ENCODE data around the gene RAD21L1.

Gene RAD21L1

DNA sequence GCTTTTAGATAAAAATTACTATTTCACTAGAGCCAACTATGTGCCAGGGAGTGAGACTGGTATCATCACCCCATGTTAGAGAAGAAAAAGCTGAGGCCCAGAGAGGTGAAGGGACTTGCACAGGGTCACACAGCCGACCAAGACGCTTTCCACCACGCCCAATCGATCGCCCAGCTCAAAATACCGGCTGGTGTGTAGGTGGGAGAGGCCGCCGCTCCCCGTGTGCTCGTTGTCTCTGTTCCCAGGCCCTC, 40.0 kb downstream of the RAD21L1 start:
- Histone ChIP-seq H3K4me2 (ENCODE audit: low read length) (peak overlapping the region; percentile 90), H3K36me3 (ENCODE audit: insufficient read depth, low read length) (no peaks in the 10 kb centered on the region), H3K27me3 (ENCODE audit: control insufficient read depth, insufficient read depth, low read length) (peaks cover 3% of the 10 kb centered on the region), H3K9ac (ENCODE audit: low read depth, low read length) (peak overlapping the region; percentile 74), H3K4me1 (ENCODE audit: control insufficient read depth, insufficient read depth, low read length) (peaks cover 17% of the 10 kb centered on the region), H3K4me3 (ENCODE audit: low read length) (peak overlapping the region; percentile 78), H3K9me3 (replicated peaks; ENCODE audit: low read length) (no peaks in the 10 kb centered on the region)

DNA sequence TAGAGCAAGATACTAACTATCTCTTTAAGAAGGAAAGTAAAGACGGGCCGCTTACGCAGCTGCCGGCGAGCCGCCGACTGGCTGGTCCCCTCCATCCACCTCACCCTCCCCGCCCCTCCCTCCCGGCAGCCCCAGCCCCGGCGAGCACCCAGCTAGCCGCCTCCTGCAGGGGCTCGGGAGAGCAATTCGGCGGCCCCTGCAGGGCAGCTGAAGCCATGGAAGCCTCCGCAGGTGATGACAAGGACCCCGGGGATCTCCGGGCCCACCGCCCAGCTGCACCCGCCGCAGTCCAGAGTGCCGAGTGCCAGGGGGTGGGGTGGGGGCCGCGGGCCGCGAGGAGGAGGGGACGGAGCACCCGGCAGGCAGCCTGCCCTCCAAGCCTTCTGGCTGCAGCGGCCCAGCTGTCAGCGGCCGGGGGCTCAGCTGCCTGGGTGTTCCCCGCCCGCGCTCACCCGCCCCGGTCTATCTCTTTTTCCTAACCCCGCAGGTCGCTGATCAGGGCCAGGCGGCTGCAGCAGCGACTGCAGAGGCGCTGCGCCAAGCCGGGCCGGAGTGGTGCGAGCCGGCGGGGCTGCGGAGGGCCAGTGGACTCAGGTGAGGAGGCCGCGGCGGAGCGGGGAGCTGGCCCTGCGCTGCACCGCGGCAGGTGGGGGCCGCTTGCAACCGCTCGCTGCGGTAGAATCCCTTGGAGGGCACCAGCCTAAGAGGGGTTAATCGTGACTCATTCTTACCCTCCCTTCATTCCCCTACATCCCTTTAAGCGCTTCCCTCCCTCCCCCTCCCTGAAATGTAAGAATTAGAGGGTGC, 40.5 kb downstream of the RAD21L1 start, which contains the start of gene SNPH:
SNPH (plus strand) TSS at position 128 of the 807 bp plus-strand sequence. CDS start 29,946 bp downstream, outside the sequence.
- no peaks in the 10 kb centered on the region for H3K27me3 ChIP-seq (ENCODE audit: control insufficient read depth, insufficient read depth, low read length)
- H3K4me3 ChIP-seq (ENCODE audit: low read length): peak within 1 kb of the TSS; percentile 78
- no peaks in the 10 kb centered on the region for H3K36me3 ChIP-seq (ENCODE audit: insufficient read depth, low read length)
- peak within 1 kb of the TSS; percentile 74 for H3K9ac ChIP-seq (ENCODE audit: low read depth, low read length)
- no peaks in the 10 kb centered on the region for H3K9me3 ChIP-seq (replicated peaks; ENCODE audit: low read length)
- peaks cover 17% of the 10 kb centered on the region for H3K4me1 ChIP-seq (ENCODE audit: control insufficient read depth, insufficient read depth, low read length)
- H3K4me2 ChIP-seq (ENCODE audit: low read length): peak within 1 kb of the TSS; percentile 90

DNA sequence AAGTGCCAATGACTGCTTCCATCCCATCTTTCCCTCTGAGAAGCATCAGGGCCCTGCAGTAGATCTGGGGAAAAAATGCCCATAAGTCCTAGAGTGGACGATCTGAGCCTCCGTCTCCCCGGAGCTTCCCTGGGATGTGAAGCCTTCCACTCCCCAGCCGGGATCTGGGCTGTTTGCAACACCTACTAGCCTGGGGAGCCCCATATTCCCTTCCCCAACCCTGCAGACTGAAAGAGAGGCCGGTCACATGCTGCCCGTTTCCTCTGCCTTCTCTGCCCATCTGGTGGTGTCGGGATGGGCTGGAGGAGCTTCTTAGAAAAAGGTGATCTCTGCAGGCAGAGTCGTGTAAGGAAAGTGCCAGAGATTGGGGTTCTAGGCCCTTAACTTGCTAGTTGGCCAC, 41.3 kb downstream of the RAD21L1 start:
- H3K9me3 ChIP-seq (replicated peaks; ENCODE audit: low read length): no peaks in the 10 kb centered on the region
- peaks cover 17% of the 10 kb centered on the region for H3K4me1 ChIP-seq (ENCODE audit: control insufficient read depth, insufficient read depth, low read length)
- no peaks in the 10 kb centered on the region for H3K36me3 ChIP-seq (ENCODE audit: insufficient read depth, low read length)
- no peaks in the 10 kb centered on the region for H3K27me3 ChIP-seq (ENCODE audit: control insufficient read depth, insufficient read depth, low read length)
- H3K4me2 ChIP-seq (ENCODE audit: low read length): peak overlapping the region; percentile 90
- H3K9ac ChIP-seq (ENCODE audit: low read depth, low read length): peak overlapping the region; percentile 59
- peak overlapping the region; percentile 78 for H3K4me3 ChIP-seq (ENCODE audit: low read length)

DNA sequence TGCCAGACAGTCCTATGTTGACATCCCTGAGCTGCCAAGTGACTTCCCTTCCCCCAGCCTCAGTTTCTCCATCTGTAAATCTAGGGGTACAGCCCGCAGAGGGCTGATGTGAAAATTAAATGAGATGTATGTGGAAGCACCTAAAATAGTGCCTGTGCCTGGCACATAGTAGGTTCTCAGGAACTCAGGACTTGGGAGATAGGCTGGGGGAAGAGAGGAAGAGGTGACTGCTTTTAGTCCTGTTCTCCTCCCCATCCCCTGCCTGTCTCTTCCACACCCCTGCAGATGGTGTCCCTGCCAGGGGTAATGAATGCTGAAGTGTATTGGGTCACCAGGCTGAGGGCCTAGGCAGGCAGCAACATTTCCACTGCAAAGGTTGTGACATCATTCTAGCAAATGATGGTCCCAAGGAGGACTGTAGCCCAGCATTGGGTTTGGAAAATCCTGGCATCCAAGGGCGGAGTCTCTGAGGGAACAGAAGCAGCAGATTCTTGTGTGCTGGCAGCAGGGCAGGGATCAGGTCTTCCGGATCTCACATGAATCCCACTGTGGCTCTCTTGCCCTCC, 42.0 kb downstream of the RAD21L1 start:
- H3K4me3 ChIP-seq (ENCODE audit: low read length): no peak overlapping the region
- peaks cover 17% of the 10 kb centered on the region for H3K4me1 ChIP-seq (ENCODE audit: control insufficient read depth, insufficient read depth, low read length)
- H3K9ac ChIP-seq (ENCODE audit: low read depth, low read length): no peak overlapping the region
- H3K4me2 ChIP-seq (ENCODE audit: low read length): no peak overlapping the region
- H3K36me3 ChIP-seq (ENCODE audit: insufficient read depth, low read length): no peaks in the 10 kb centered on the region
- no peaks in the 10 kb centered on the region for H3K9me3 ChIP-seq (replicated peaks; ENCODE audit: low read length)
- H3K27me3 ChIP-seq (ENCODE audit: control insufficient read depth, insufficient read depth, low read length): no peaks in the 10 kb centered on the region

DNA sequence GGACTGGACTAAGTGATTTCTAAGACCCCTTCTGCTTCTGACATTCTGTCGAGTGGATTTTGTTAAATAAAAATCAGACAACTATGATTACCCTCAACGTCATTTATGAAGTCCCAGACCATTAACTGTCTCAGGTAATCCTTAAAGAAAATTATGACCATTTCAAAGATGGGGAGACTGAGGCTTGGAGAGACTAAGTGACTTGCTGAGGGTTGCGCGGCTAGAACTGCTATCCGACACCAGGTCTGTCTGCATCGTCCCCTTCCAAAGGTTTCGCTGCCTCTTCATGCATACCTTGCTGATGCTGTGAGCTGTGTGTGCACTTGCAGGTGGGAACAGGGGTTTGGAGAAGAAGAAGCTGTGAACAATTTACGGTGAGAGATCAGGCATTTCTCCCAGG, 43.4 kb downstream of the RAD21L1 start:
- Histone ChIP-seq H3K9me3 (replicated peaks; ENCODE audit: low read length) (no peaks in the 10 kb centered on the region), H3K36me3 (ENCODE audit: insufficient read depth, low read length) (no peaks in the 10 kb centered on the region), H3K4me3 (ENCODE audit: low read length) (no peak overlapping the region), H3K9ac (ENCODE audit: low read depth, low read length) (no peak overlapping the region), H3K4me1 (ENCODE audit: control insufficient read depth, insufficient read depth, low read length) (peaks cover 17% of the 10 kb centered on the region), H3K27me3 (ENCODE audit: control insufficient read depth, insufficient read depth, low read length) (no peaks in the 10 kb centered on the region), H3K4me2 (ENCODE audit: low read length) (no peak overlapping the region)

DNA sequence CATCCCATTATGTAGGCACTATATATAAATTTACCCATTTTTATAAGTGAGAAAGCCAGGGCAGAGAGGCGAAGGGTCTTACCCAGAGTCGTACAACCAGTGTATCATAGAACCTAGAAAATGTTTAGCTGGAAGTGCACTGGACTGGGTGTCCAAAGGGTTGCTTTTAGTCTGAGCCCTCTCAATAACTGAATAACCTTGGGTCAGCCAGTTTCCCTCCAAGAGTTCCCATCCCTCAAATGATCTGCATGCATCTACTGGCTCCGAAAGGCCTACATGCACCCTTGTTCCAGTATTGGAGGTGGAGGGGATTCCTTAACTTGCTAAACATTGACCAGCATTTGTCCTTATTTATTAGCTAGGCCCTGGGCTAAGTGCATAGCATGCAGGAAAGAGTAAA, 44.0 kb downstream of the RAD21L1 start:
- Histone ChIP-seq H3K9ac (ENCODE audit: low read depth, low read length) (no peak overlapping the region), H3K4me1 (ENCODE audit: control insufficient read depth, insufficient read depth, low read length) (peaks cover 17% of the 10 kb centered on the region), H3K4me2 (ENCODE audit: low read length) (no peak overlapping the region), H3K4me3 (ENCODE audit: low read length) (no peak overlapping the region), H3K9me3 (replicated peaks; ENCODE audit: low read length) (no peaks in the 10 kb centered on the region), H3K27me3 (ENCODE audit: control insufficient read depth, insufficient read depth, low read length) (no peaks in the 10 kb centered on the region), H3K36me3 (ENCODE audit: insufficient read depth, low read length) (no peaks in the 10 kb centered on the region)

DNA sequence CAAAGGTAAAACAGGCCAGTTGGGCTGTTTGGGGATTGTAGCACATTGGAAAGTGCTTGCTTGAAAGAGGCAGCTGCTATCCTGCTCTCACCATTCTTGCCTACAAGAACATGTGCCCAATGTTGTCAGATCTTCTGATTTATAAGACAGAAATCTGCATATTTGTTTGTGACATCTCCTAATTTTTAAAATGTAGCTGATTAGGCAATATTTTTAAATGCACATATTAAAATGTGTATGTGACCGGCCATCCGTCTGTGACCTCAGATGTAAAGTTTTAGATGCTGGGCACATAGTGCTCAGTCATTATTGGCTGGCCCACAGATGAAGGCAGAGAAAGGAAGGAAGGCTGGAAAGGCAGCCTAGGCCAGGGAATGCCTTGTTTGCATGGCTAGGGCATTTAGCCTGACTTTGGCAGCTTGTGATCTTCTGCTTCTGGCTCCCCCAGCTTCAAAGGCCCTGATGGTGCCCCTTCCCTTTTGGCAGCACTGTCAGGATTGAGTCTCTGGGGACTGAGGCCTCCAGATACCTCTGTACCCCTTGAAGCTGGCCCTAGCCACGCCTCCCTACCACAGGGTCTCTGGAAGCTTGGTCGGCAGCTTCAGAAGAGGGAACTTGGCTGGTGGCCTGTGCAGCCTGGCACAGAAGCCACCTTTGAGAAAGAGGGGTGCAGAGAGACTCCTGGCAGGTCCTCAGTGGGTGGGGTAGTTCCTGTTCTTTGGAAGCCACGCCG, 46.7 kb downstream of the RAD21L1 start:
- Histone ChIP-seq H3K9me3 (replicated peaks; ENCODE audit: low read length) (no peaks in the 10 kb centered on the region), H3K4me3 (ENCODE audit: low read length) (no peak overlapping the region), H3K4me2 (ENCODE audit: low read length) (no peak overlapping the region), H3K4me1 (ENCODE audit: control insufficient read depth, insufficient read depth, low read length) (no peaks in the 10 kb centered on the region), H3K36me3 (ENCODE audit: insufficient read depth, low read length) (no peaks in the 10 kb centered on the region), H3K9ac (ENCODE audit: low read depth, low read length) (no peak overlapping the region), H3K27me3 (ENCODE audit: control insufficient read depth, insufficient read depth, low read length) (no peaks in the 10 kb centered on the region)

DNA sequence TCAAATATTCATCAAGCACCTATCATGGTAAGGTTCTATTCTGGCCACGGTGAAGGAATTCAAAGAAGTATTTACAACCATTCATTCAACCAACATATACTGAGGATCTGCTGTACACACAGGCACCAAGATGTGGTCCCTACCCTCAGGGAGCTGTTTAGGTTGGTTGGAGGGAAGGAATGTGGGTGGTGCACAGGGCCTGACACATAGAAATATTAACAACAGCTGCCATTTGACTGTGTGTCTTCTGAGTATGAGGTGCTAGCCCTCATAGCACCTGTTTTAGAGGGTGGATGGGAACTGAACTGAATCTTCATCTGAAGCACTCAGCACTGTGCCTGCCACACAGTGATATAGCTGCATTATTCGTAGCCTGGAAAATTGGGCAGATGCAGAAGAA, 47.5 kb downstream of the RAD21L1 start:
- H3K36me3 ChIP-seq (ENCODE audit: insufficient read depth, low read length): no peaks in the 10 kb centered on the region
- H3K4me3 ChIP-seq (ENCODE audit: low read length): no peak overlapping the region
- no peaks in the 10 kb centered on the region for H3K9me3 ChIP-seq (replicated peaks; ENCODE audit: low read length)
- no peak overlapping the region for H3K9ac ChIP-seq (ENCODE audit: low read depth, low read length)
- H3K4me1 ChIP-seq (ENCODE audit: control insufficient read depth, insufficient read depth, low read length): no peaks in the 10 kb centered on the region
- no peaks in the 10 kb centered on the region for H3K27me3 ChIP-seq (ENCODE audit: control insufficient read depth, insufficient read depth, low read length)
- no peak overlapping the region for H3K4me2 ChIP-seq (ENCODE audit: low read length)

DNA sequence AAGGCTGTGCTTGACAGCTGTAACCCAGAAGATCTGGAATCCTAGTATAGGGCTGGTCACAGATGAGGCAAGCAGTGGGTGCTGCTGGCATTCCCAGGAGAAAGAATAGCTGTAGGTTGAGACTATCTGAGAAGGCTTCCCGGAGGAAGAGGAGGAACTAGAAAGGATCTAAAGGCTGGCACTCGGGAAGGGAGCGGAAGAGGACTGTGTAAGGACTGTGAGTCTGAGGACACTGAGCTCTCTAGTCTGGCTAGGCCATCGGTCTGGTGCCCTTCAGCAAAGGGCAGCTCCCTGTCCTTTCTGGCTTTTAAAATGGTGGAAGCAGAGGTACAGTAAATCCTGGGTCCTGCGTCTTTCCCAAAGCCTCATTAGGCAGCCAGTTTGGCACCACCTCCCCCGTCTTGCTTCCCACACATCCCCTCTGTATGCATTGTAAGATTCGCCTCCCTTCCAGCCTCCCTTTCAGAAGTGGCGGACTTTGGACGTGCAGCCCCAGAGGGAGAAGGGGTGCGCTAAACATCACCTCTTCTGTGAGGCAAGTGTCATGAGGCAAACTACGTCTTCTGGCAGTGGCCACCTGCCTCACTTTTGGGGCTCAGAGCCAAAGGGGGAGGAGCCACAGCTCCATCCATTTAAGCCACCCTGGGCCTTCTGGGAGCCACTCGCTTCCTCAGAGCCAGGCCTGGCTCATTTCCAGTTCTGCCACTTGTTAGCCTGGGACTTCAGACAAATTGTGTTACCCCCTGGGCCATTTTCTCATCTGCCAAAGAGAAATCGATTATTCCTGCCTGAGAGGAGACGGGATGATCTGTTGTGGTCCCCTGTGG, 48.9 kb downstream of the RAD21L1 start:
- H3K4me1 ChIP-seq (ENCODE audit: control insufficient read depth, insufficient read depth, low read length): no peaks in the 10 kb centered on the region

DNA sequence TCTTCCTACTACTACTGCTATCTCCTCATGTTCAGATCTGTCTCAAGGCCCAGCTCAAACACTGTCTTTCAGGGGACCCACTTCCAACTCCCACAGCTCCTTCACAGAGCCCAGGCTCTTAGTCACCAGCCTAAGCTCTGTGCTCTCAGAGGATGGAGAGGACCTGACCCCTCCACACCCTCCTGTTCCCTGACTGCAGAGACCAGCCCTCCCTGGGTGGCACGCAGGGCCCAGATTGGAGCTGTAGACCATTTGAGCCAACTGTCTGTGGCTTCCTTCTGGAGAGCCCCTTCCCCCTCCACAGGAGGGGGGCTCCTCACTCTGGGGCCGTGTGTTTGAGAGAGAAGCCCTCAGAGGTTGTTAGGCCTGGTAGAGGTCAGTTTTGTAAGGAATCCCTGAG, 50.1 kb downstream of the RAD21L1 start:
- Histone ChIP-seq H3K9ac (ENCODE audit: low read depth, low read length) (no peak overlapping the region), H3K27me3 (ENCODE audit: control insufficient read depth, insufficient read depth, low read length) (no peaks in the 10 kb centered on the region), H3K36me3 (ENCODE audit: insufficient read depth, low read length) (no peaks in the 10 kb centered on the region), H3K4me2 (ENCODE audit: low read length) (no peak overlapping the region), H3K4me1 (ENCODE audit: control insufficient read depth, insufficient read depth, low read length) (peaks cover 6% of the 10 kb centered on the region), H3K9me3 (replicated peaks; ENCODE audit: low read length) (no peaks in the 10 kb centered on the region), H3K4me3 (ENCODE audit: low read length) (no peak overlapping the region)

More for the DNA sequence above, 48.9 kb downstream of the RAD21L1 start:
- no peaks in the 10 kb centered on the region for H3K9me3 ChIP-seq (replicated peaks; ENCODE audit: low read length)
- H3K36me3 ChIP-seq (ENCODE audit: insufficient read depth, low read length): no peaks in the 10 kb centered on the region
- no peak overlapping the region for H3K4me2 ChIP-seq (ENCODE audit: low read length)
- no peak overlapping the region for H3K4me3 ChIP-seq (ENCODE audit: low read length)
- H3K27me3 ChIP-seq (ENCODE audit: control insufficient read depth, insufficient read depth, low read length): no peaks in the 10 kb centered on the region
- H3K9ac ChIP-seq (ENCODE audit: low read depth, low read length): no peak overlapping the region

Data from skeletal muscle satellite cell (primary cell).